Osteoblast (primary cell): ENCODE measurements around the gene KRTAP5-6. TPM values are rescaled to one million over a fixed set of nuclear protein-coding genes. Genes with fewer than 3 reads are reported as not detected.
A peak's percentile ranks its signal among the peaks of the same experiment; 100 is the strongest.

Experiments used
- DNase-seq: peaks from one replicate; pipeline ENCODE4 v3.0.0; 2011; ENCODE audit warnings: low spot score, mixed read lengths; ENCODE audit not compliant: insufficient read length; ENCODE audit errors: missing footprints
- H2AFZ ChIP-seq: 2 replicates; pipeline ENCODE4 v1.6.0; 2011; ENCODE audit warnings: mild to moderate bottlenecking, low read length
- H3K27ac ChIP-seq: 2 replicates; pipeline ENCODE4 v1.5.1; 2011; ENCODE audit warnings: mild to moderate bottlenecking, low read depth, low read length, moderate library complexity
- H3K27me3 ChIP-seq: 2 replicates; pipeline ENCODE4 v1.6.0; 2012; ENCODE audit warnings: mild to moderate bottlenecking, control low read depth, inconsistent platforms, low read length, moderate library complexity; ENCODE audit not compliant: insufficient read depth
- H3K36me3 ChIP-seq: 2 replicates; pipeline ENCODE4 v1.5.1; 2011; ENCODE audit warnings: mild to moderate bottlenecking, low read length, control low read depth, moderate library complexity; ENCODE audit not compliant: insufficient read depth
- H3K4me1 ChIP-seq: 2 replicates; pipeline ENCODE4 v1.5.1; 2011; ENCODE audit warnings: mild to moderate bottlenecking, low read length, control low read depth, moderate library complexity; ENCODE audit not compliant: insufficient read depth
- H3K4me2 ChIP-seq: 2 replicates; pipeline ENCODE4 v1.6.0; 2011; ENCODE audit warnings: mild to moderate bottlenecking, low read length; ENCODE audit not compliant: insufficient read depth
- H3K4me3 ChIP-seq: fragments of 200-600 bp; sonication (generic); 3 replicates; pipeline ENCODE4 v1.5.1; 2012; ENCODE audit warnings: mild to moderate bottlenecking, low read length, inconsistent platforms; ENCODE audit not compliant: insufficient read depth
- H3K79me2 ChIP-seq: 2 replicates; pipeline ENCODE4 v1.6.0; 2012; ENCODE audit warnings: mild to moderate bottlenecking, low read length, control low read depth, inconsistent platforms; ENCODE audit not compliant: insufficient read depth
- H3K9me3 ChIP-seq: 2 replicates; pipeline ENCODE4 v1.5.1; 2011; ENCODE audit warnings: low read depth, low read length, control low read depth
- H4K20me1 ChIP-seq: 2 replicates; pipeline ENCODE4 v1.6.0; 2012; ENCODE audit warnings: mild to moderate bottlenecking, low read length, control low read depth; ENCODE audit not compliant: insufficient read depth
- CTCF ChIP-seq: IDR thresholded peaks from 2 replicates; pipeline ENCODE4 v1.5.1; 2011; ENCODE audit warnings: mild to moderate bottlenecking, low read depth, low read length, moderate library complexity; ENCODE audit errors: extremely low read depth
- total RNA-seq: library from RNA; depleted of rRNA; stranded (reverse); fragments of >200 nt; gene quantifications from 2 replicates; pipeline ENCODE4 v1.2.3, GENCODE V29; 2012

KRTAP5-6 gene
- total RNA-seq, 1 donor = not detected

GRCh38 chr11:1672613-1673350 is 24.2 kb upstream of the KRTAP5-6 start:
- no peaks in the 10 kb centered on the region for H3K4me1 ChIP-seq
- no peaks in the 10 kb centered on the region for H4K20me1 ChIP-seq
- H2AFZ ChIP-seq = no peak overlapping the region
- H3K36me3 ChIP-seq = no peaks in the 10 kb centered on the region
- H3K4me3 ChIP-seq = no peak overlapping the region
- DNase-seq = no peak
- no peaks in the 10 kb centered on the region for H3K79me2 ChIP-seq
- H3K9me3 ChIP-seq = no peaks in the 10 kb centered on the region
- TF ChIP-seq CTCF = no peak
- peaks cover 76% of the 10 kb centered on the region for H3K27me3 ChIP-seq
- H3K4me2 ChIP-seq = no peak overlapping the region
- H3K27ac ChIP-seq = no peak overlapping the region

- Histone ChIP-seq H3K9me3 (no peaks in the 10 kb centered on the region), H3K4me2 (no peak overlapping the region), H3K36me3 (no peaks in the 10 kb centered on the region), H3K4me3 (no peak overlapping the region), H3K4me1 (no peaks in the 10 kb centered on the region), H3K27me3 (peaks cover 73% of the 10 kb centered on the region), H3K27ac (no peak overlapping the region), H4K20me1 (no peaks in the 10 kb centered on the region), H2AFZ (no peak overlapping the region), H3K79me2 (no peaks in the 10 kb centered on the region)
- TF ChIP-seq CTCF = no peak
- DNase-seq = no peak
Measured at GRCh38 chr11:1673446-1674172, 23.4 kb upstream of the KRTAP5-6 start.

- Histone ChIP-seq H3K36me3 (no peaks in the 10 kb centered on the region), H3K27ac (no peak overlapping the region), H4K20me1 (no peaks in the 10 kb centered on the region), H3K79me2 (no peaks in the 10 kb centered on the region), H3K27me3 (peaks cover 66% of the 10 kb centered on the region), H3K4me2 (no peak overlapping the region), H3K9me3 (no peaks in the 10 kb centered on the region), H3K4me1 (no peaks in the 10 kb centered on the region), H2AFZ (no peak overlapping the region), H3K4me3 (no peak overlapping the region)
- DNase-seq = peak; percentile 47
- no peak for TF ChIP-seq CTCF
Measured at GRCh38 chr11:1674173-1675131, 22.5 kb upstream of the KRTAP5-6 start.
